Mesothelial cell of epicardium (in vitro differentiated cells): ENCODE measurements around the gene CCNI. TPM values are rescaled to one million over a fixed set of nuclear protein-coding genes. Genes with fewer than 3 reads are reported as not detected.
"Not testable (repeated sequence)": the region's sequence is repeated elsewhere in the genome, so short reads cannot be mapped to it uniquely, and the experiment has no call there.

Experiments
- DNase-seq, 2 experiments: peaks; one replicate each; pipeline ENCODE4 v3.0.0; 2021; ENCODE audit warnings: low spot score in 2 of 2; ENCODE audit not compliant: unreplicated experiment in 2 of 2
- H3K27ac Mint-ChIP-seq: 2 replicates; pipeline ENCODE4 v1.8.0; 2021; ENCODE audit warnings: mixed read lengths
- H3K27me3 Mint-ChIP-seq: 2 replicates; pipeline ENCODE4 v1.8.0; 2021; ENCODE audit warnings: low read depth, mixed read lengths
- H3K36me3 Mint-ChIP-seq: 2 replicates; pipeline ENCODE4 v1.8.0; 2021; ENCODE audit warnings: mixed read lengths
- H3K4me1 Mint-ChIP-seq: 2 replicates; pipeline ENCODE4 v1.8.0; 2021; ENCODE audit warnings: mixed read lengths
- H3K4me3 Mint-ChIP-seq: 2 replicates; pipeline ENCODE4 v1.8.0; 2021; ENCODE audit warnings: mild to moderate bottlenecking, moderate library complexity, mixed read lengths
- H3K9me3 Mint-ChIP-seq: 2 replicates; pipeline ENCODE4 v1.8.0; 2021; ENCODE audit warnings: mixed read lengths
- CTCF ChIP-seq: fragments of 200-600 bp; sonication (generic); IDR thresholded peaks from one replicate; pipeline ENCODE4 v1.5.0; 2021; ENCODE audit warnings: antibody characterized with exemption; ENCODE audit not compliant: unreplicated experiment
- total RNA-seq: library from RNA; stranded (reverse); gene quantifications from 3 replicates; pipeline ENCODE4 v1.2.1, GENCODE V29; 2021

Gene CCNI
- total RNA-seq, 1 donor from 2014 or later = 245 TPM

- DNase-seq = no peak
- Mint-ChIP-seq H3K4me1 (peaks cover 9% of the 10 kb centered on the region), H3K9me3 (no peaks in the 10 kb centered on the region), H3K36me3 (no peaks in the 10 kb centered on the region), H3K27ac (no peak overlapping the region), H3K27me3 (no peaks in the 10 kb centered on the region), H3K4me3 (no peak overlapping the region)
- no peak for TF ChIP-seq CTCF
Observed at GRCh38 chr4:77093401-77093800, 17.6 kb upstream of the CCNI start.

DNA sequence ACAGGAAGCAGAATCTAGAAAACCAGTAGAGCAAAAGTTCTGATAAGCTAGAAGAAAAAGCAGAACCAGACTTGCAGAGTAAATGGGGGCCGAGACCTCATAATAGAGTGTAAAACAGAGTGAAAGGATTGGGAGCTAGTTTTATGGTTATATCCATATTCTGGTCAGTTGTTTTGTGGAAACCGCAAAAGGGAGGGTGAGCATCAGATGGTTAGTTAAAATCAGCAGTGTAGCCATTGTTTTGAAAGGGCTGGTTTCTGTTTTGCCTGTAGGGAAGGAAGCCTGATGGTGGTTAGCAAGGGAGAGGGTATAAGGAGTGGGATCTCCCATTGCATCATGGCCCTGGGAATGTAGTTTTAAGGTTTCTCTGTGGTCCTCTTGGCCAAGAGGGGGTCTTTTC lies 17.2 kb upstream of the CCNI start:
- Mint-ChIP-seq H3K36me3 (no peaks in the 10 kb centered on the region), H3K4me1 (peaks cover 9% of the 10 kb centered on the region), H3K9me3 (no peaks in the 10 kb centered on the region), H3K27ac (no peak overlapping the region), H3K4me3 (no peak overlapping the region), H3K27me3 (no peaks in the 10 kb centered on the region)
- TF ChIP-seq CTCF = no peak
- no peak for DNase-seq

DNA sequence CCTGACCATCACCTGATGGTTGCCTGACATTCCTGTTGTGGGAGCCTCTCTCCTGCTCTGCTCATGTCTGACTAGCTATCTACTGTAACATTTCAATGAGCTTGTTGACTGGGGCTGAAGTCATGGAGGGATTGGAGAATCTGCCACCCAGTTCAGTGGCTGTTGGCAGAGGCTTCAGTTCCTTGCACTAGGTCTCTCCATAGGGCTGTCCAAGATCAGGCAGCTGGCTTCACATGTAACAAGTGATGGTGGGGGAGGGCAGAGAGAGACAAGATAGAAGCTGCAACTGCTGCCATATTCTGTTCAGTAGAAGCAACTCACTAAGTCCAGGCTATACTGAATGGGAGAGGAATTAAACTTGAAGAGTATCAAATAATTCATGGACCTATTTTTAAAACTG lies 14.1 kb upstream of the CCNI start:
- H3K27me3 Mint-ChIP-seq = no peaks in the 10 kb centered on the region
- TF ChIP-seq CTCF = no peak
- no peak overlapping the region for H3K27ac Mint-ChIP-seq
- peaks cover 8% of the 10 kb centered on the region for H3K4me1 Mint-ChIP-seq
- no peak overlapping the region for H3K4me3 Mint-ChIP-seq
- DNase-seq = no peak
- H3K9me3 Mint-ChIP-seq = peaks cover 5% of the 10 kb centered on the region
- H3K36me3 Mint-ChIP-seq = peaks cover 7% of the 10 kb centered on the region

DNA sequence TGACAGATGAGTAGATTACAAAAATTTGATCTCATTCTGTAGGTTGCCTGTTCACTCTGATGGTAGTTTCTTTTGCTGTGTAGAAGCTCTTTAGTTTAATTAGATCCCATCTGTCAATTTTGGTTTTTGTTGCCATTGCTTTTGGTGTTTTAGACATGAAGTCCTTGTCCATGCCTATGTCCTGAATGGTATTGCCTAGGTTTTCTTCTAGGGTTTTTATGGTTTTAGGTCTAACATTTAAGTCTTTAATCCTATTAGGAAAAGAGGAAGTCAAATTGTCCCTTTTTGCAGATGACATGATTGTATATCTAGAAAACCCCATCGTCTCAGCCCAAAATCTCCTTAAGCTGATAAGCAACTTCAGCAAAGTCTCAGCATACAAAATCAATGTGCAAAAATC lies 11.2 kb upstream of the CCNI start:
- not testable (repeated sequence) for H3K27ac Mint-ChIP-seq, H3K36me3 Mint-ChIP-seq, H3K4me1 Mint-ChIP-seq, H3K4me3 Mint-ChIP-seq, H3K9me3 Mint-ChIP-seq, H3K27me3 Mint-ChIP-seq, DNase-seq

DNA sequence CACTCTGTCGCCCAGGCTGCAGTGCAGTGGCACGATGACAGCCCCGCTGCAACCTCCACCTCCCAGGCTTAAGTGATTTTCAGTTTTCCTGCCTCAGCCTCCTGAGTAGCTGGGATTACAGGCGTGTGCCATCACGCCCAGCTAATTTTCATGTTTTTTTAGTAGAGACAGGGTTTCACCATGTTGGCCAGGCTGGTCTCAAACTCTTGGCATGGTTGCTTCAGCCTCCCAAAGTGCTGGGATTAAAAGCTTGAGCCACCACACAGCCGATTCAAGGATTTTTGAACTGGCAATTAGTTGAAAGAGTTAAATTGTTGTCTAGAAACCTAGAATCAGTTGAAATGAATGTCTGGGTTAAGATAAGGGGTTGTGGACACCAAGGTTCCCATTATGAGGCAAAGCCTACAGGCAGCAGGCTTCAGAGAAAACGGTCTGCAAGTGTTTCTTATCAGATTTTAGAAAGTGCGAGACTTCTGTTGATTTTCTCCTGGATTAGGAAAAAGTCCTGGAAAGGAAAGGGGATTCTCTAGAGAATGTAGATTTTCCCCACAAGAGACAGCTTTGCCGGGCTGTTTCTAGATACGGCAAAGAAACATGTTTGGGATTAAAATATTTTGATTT lies 8.3 kb upstream of the CCNI start:
- peaks cover 5% of the 10 kb centered on the region for H3K9me3 Mint-ChIP-seq
- H3K27ac Mint-ChIP-seq = peak overlapping the region; percentile 21
- H3K36me3 Mint-ChIP-seq = peaks cover 10% of the 10 kb centered on the region
- no peaks in the 10 kb centered on the region for H3K27me3 Mint-ChIP-seq
- no peak for TF ChIP-seq CTCF
- no peak overlapping the region for H3K4me3 Mint-ChIP-seq
- DNase-seq = no peak
- peaks cover 9% of the 10 kb centered on the region for H3K4me1 Mint-ChIP-seq

- Mint-ChIP-seq H3K4me3 (no peak overlapping the region), H3K36me3 (peaks cover 10% of the 10 kb centered on the region), H3K9me3 (peaks cover 5% of the 10 kb centered on the region), H3K27ac (no peak overlapping the region), H3K4me1 (peaks cover 10% of the 10 kb centered on the region), H3K27me3 (no peaks in the 10 kb centered on the region)
- TF ChIP-seq CTCF = no peak
- no peak for DNase-seq
Observed at GRCh38 chr4:77082886-77083608, 7.3 kb upstream of the CCNI start.

DNA sequence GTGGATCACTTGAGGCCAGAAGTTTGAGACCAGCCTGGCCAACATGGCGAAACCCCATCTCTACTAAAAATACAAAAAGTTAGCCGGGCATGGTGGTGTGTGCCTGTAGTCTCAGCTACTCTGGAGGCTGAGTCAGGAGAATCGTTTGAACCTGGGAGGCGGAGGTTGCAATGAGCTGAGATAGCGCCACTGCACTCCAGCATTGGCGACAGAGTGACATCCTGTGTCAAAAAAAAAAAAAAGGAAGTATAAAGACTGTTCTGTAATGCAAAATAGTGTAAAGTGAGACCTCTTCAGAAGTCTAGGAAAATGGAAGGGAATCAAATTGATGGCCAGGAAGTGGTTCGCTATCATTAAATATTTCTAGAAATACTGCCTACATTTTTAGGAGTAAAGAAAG lies 5.0 kb upstream of the CCNI start:
- not testable (repeated sequence) for DNase-seq

More for the DNA sequence above, 5.0 kb upstream of the CCNI start:
- H3K4me3 Mint-ChIP-seq, H3K9me3 Mint-ChIP-seq, H3K27ac Mint-ChIP-seq, H3K36me3 Mint-ChIP-seq, H3K27me3 Mint-ChIP-seq: not testable (repeated sequence)
- H3K4me1 Mint-ChIP-seq = peaks cover 26% of the 10 kb centered on the region
